ENCODE measurements around the gene SORCS3.

The SORCS3 gene

DNA sequence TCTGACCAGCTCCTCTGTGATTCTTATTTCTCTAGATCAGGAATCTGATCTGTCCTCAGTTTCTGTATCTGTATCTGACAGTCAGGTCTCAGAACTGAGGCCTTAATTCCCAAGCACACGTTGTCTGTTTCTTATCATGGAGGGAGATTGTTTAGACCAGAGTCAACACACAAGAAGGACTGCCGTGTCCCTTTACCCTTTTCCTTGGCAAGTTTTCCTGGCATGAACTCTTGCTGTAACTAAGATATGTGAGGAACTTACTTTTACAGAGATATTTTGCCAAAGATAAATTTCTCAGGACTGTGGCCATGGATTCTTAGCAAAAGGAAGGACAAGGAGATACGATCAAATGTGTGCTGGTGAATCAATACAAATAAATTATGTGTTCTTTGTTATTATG lies 181.0 kb downstream of the SORCS3 start:
- no peak for DNase-seq (ENCODE audit: low read depth)
- TF ChIP-seq, protein P1, sequence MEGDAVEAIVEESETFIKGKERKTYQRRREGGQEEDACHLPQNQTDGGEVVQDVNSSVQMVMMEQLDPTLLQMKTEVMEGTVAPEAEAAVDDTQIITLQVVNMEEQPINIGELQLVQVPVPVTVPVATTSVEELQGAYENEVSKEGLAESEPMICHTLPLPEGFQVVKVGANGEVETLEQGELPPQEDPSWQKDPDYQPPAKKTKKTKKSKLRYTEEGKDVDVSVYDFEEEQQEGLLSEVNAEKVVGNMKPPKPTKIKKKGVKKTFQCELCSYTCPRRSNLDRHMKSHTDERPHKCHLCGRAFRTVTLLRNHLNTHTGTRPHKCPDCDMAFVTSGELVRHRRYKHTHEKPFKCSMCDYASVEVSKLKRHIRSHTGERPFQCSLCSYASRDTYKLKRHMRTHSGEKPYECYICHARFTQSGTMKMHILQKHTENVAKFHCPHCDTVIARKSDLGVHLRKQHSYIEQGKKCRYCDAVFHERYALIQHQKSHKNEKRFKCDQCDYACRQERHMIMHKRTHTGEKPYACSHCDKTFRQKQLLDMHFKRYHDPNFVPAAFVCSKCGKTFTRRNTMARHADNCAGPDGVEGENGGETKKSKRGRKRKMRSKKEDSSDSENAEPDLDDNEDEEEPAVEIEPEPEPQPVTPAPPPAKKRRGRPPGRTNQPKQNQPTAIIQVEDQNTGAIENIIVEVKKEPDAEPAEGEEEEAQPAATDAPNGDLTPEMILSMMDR (IDR thresholded peaks at IDR 0.05; ENCODE audit: low read depth, low read length, missing control alignments), result no peak

DNA sequence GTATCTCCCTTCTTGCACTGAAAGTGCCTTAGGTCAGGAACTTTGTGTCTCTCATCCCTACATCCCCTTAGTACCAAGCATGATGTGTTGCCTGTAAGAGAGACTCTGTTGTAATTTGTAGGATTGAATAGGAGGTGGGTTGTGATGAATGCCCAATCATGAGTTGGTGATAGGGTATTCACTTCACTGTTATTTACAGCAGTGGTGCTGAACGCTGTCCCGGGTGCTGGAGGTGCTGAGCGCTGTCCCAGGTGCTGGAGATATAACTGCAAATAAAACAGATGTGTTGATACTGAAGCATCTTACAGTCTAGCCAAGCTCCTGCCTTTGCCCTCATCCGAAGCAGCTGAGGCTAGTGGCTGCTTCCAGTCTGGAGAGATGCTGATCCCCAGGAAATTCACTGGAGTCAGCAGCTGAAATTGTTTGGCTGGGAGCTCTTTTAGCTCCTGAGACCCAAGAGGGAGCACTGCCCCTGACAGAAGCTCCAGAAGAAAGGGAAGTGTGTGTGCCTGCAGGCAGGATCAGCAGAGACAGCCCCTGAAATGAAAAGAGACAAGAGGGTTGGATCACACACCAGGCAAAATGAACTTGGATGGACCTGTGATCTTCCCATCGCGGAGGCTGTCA lies 183.4 kb downstream of the SORCS3 start:
- no peak for DNase-seq (ENCODE audit: low read depth)
- TF ChIP-seq, protein P1 (IDR thresholded peaks at IDR 0.05; ENCODE audit: low read depth, low read length, missing control alignments), result no peak
- no peak overlapping the region for H3K4me3 ChIP-seq (ENCODE audit: low read depth, low read length)

More for the DNA sequence above, 181.0 kb downstream of the SORCS3 start:
- no peak overlapping the region for H3K4me3 ChIP-seq (ENCODE audit: low read depth, low read length)

DNA sequence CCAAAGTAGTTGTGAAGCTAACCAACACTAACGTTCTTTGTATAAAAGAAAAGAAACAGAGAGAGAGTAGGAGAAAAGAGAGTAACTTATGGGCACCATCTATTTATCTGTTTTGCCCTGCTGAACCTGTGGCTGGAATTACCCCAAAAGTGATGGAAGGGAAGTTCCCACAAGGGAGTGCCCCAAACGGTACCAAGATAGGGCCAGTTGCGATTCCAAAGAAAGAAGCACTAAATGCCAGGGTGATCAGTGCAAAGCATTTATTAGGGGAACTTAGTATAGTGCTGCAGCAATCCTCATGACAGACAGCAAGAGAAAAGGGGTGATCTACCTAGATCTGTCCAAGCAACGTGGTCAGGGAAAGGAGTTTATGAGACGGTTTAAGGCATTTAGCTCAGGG lies 190.2 kb downstream of the SORCS3 start:
- no peak for DNase-seq (ENCODE audit: low read depth)
- H3K4me3 ChIP-seq (ENCODE audit: low read depth, low read length), result no peak overlapping the region
- TF ChIP-seq, protein P1 (IDR thresholded peaks at IDR 0.05; ENCODE audit: low read depth, low read length, missing control alignments), result no peak

DNA sequence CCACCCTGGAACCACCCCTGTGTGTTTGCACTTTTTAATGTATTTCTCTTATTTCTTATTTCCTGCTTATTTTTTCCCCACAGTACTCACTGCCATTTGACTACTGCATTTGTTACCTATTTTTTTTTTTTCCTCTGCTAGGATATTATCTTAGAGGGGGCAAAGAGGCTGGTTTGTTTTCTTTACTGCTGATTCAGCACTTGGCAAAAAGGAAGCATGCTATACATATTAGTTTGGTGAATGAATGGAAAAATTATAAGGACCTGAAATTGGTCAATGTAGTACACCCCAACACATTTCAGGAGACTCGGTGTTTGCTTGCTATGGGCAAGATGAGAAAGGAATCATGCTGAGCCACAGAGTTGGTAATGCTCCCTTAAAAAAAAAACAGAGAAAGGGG lies 193.5 kb downstream of the SORCS3 start:
- TF ChIP-seq, protein P1 (IDR thresholded peaks at IDR 0.05; ENCODE audit: low read depth, low read length, missing control alignments), result no peak
- DNase-seq (ENCODE audit: low read depth), result no peak
- no peak overlapping the region for H3K4me3 ChIP-seq (ENCODE audit: low read depth, low read length)

GRCh38 chr10:104835422-104835821 lies 194.3 kb downstream of the SORCS3 start:
- TF ChIP-seq, protein P1 (IDR thresholded peaks at IDR 0.05; ENCODE audit: low read depth, low read length, missing control alignments), result no peak
- DNase-seq (ENCODE audit: low read depth), result no peak
- H3K4me3 ChIP-seq (ENCODE audit: low read depth, low read length), result no peak overlapping the region

DNA sequence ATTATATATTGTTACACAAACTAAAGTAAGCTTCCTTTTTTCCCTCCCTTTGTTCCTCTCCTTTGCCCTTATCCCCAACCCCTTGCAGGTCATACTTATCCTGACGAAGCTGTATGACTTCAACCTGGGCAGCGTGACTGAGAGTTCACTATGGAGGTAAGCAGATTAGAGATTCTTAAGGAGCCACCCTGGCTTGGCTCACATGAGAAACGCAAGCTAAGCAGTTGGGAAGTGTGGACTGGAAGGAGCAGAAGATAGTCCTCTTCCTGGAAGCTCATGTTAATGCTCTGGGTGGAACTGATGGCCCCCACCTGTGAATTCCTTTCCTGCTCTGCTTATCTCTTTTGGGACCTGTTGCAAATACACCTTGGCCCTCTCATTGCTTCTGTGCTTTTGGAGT lies 201.6 kb downstream of the SORCS3 start:
- no peak overlapping the region for H3K4me3 ChIP-seq (ENCODE audit: low read depth, low read length)
- TF ChIP-seq, protein P1 (IDR thresholded peaks at IDR 0.05; ENCODE audit: low read depth, low read length, missing control alignments), result no peak
- DNase-seq (ENCODE audit: low read depth), result no peak

DNA sequence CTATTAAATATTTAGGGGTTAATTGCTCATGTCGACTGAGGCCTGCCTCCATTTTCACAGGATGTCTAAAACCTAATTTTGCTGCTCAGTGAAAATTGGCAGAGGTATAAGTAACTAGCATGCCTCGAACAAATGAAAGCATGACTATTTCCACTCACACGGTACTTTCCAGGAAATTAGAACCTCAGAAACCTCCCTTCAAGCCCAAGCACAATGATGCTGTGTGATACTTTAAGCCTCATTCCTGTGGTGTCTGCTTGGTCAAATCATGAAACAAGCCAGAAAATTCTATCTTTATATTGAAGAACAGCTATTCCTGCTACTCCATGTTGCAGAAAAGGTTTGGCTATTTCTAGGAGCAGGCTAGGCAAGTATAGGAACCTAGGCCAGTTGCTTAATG lies 203.0 kb downstream of the SORCS3 start:
- TF ChIP-seq, protein P1 (IDR thresholded peaks at IDR 0.05; ENCODE audit: low read depth, low read length, missing control alignments), result no peak

More for the DNA sequence above, 203.0 kb downstream of the SORCS3 start:
- DNase-seq (ENCODE audit: low read depth), result no peak
- H3K4me3 ChIP-seq (ENCODE audit: low read depth, low read length), result no peak overlapping the region

Data from GM12864 (cell line).